HFF-Myc (cell line): ENCODE measurements around the gene SLC7A6OS.

Source experiments
- DNase-seq: peaks from one replicate; pipeline ENCODE4 v3.0.0-alpha.2; 2011; ENCODE audit warnings: low read depth; ENCODE audit errors: extremely low read depth
- H3K4me3 ChIP-seq: replicated peaks from 2 replicates; pipeline ENCODE4 v1.5.1; 2011; ENCODE audit warnings: low read depth, mild to moderate bottlenecking, control low read depth, low read length
- TF ChIP-seq, protein P1 (sequence below): IDR thresholded peaks from 2 replicates; pipeline ENCODE4 v1.5.1; 2012; ENCODE audit warnings: mild to moderate bottlenecking, low read depth, low read length, control low read depth; ENCODE audit errors: missing control alignments

Gene SLC7A6OS

DNA sequence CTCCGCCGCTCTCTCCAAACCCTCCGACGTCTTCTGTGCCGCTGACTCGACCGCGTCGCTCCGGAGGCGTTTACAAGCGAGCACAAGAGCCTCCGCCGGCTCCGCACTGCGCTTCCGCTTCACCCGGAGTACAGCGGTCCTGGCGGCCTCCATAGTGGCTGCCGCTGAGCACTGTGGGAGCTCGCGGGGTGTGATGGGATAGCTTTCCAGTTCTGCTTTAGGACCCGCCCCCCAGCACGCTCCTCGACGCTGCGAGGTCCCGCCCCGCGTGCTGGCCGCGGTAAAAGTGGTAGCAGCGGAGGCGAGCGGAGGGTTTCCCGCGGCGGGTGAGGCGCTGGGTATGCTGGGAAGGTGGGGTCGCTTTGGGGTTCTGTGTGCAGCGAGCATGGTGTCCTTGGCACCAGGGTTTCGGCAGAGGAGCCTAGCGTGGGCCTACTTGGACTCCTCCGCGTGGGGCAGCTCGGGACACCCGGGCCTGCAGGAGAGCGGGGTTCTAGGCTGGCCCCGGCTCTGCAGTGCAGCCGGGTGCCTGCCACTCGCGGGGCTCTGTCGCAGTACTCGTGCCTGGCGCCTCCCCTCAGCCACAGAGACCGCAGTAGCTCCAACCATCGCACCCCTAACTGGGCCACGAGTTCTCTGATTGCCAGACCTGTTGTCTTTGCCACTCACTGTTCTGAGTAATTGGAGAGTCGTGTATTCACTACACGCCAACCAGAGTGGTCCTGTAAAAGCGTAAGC, at the start of gene SLC7A6OS, which contains the start of gene PRMT7:
SLC7A6OS (minus strand) TSS at position 173 of the 738 bp plus-strand sequence; CDS start at position 153, 20 bp downstream.
PRMT7 (plus strand) TSS at position 246 of the 738 bp plus-strand sequence. CDS start 4,961 bp downstream, outside the sequence.
- TF ChIP-seq, protein P1, sequence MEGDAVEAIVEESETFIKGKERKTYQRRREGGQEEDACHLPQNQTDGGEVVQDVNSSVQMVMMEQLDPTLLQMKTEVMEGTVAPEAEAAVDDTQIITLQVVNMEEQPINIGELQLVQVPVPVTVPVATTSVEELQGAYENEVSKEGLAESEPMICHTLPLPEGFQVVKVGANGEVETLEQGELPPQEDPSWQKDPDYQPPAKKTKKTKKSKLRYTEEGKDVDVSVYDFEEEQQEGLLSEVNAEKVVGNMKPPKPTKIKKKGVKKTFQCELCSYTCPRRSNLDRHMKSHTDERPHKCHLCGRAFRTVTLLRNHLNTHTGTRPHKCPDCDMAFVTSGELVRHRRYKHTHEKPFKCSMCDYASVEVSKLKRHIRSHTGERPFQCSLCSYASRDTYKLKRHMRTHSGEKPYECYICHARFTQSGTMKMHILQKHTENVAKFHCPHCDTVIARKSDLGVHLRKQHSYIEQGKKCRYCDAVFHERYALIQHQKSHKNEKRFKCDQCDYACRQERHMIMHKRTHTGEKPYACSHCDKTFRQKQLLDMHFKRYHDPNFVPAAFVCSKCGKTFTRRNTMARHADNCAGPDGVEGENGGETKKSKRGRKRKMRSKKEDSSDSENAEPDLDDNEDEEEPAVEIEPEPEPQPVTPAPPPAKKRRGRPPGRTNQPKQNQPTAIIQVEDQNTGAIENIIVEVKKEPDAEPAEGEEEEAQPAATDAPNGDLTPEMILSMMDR = no peak
- H3K4me3 ChIP-seq = peak within 1 kb of the TSS; percentile 85
- DNase-seq = peak; percentile 71

DNA sequence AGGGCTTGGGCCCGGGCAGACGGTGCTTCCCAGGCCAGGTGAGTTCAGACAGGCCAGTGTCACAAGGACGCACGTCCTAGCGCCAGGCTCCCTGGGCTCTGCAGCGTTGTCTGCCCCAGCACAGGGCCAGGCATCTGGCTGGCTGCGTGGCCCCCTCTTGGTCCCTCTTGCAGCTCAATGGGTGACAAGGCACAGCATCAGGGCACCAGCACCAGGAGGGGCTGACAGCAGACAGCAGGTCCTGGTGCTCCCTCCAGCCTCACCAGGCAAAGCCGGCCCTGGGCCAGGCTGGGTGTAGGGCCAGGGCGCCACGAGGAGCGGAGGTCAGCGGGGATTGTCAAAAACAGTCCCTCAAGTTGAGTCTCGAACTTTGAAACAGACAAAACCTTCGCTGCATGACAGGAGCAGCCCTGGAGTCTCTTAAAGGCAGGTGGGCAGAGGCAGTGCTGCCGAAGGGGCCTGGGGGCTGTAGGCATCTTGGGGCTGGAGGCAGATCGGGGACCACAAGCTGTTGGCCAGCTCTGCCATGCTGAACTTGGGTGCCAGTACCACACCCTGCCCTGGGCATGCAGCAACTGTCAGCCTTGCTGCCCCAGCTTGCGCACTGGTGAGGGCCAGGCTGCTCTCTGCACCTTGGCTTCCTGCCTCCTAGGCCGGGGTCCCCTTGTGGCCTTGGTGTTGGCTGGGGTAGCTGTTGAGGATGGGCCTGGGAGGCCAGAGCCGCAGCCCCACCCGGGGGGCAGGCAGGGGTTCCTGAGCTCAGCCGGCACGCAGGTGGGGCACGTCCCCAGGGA, 48.8 kb upstream of the SLC7A6OS start:
- DNase-seq = no peak
- no peak overlapping the region for H3K4me3 ChIP-seq
- TF ChIP-seq, protein P1 = no peak

DNA sequence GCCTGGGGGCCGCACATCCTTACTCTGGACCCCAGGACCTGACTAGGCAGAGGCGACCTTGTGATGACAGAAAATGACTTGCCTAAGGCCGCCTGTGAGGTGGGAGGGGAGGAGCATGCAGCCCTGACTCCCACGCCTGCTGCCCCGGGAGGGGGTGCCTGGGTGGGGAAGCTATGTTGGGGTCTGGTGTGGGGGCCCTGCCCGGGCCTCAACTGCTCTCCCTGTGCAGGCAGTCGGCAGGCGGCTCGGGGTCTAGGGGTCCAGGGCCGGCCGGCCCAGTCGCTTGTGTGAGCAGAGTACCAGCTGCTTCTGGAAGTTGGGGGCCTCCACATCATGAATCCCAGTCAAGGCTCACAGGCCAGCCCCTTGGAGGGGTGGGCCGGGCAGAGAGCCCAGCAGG, 48.2 kb upstream of the SLC7A6OS start:
- no peak overlapping the region for H3K4me3 ChIP-seq
- TF ChIP-seq, protein P1 = no peak
- DNase-seq = no peak

DNA sequence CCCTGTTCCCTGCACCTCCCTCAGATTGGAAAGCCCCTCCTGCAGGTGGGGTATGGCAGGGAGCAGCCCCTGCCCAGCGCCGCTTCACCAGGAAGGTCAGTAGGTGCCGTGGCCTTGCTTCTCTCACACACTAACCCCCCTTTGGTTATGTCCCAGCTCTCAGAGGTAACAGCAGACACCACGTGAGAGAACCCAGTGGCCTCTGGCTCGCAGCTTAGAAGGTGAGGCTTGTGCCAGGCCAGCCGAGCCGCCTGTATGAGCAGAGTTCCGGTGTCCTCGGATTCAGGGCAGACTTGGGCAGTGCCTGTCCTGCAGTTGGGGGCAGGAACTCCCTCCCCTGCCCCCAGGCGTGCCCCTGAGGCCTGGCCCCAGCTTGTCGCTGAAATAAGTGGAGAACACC, 47.2 kb upstream of the SLC7A6OS start:
- no peak for DNase-seq
- no peak overlapping the region for H3K4me3 ChIP-seq
- TF ChIP-seq, protein P1 = no peak

DNA sequence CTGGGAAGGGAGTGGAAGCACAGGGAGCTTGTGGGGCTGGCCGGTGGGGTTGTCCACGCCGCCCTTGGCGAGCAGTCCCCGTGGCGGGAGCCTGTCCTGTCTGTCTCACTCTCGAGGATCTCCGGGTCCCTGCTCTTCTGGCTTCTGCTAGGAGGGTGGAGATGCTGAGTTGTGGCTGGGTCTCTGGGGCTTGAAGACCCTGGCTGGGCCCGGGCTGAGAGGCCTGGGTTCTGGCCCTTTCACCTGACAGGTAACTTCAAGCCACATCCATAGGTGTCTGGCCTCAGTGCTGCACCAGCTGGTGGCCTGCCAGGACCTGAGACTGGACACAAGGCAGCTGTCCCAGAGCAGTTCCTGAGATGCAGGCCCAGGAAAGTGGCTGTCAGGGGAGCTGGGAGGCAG, 46.8 kb upstream of the SLC7A6OS start:
- DNase-seq = no peak
- H3K4me3 ChIP-seq = no peak overlapping the region
- TF ChIP-seq, protein P1 = no peak

DNA sequence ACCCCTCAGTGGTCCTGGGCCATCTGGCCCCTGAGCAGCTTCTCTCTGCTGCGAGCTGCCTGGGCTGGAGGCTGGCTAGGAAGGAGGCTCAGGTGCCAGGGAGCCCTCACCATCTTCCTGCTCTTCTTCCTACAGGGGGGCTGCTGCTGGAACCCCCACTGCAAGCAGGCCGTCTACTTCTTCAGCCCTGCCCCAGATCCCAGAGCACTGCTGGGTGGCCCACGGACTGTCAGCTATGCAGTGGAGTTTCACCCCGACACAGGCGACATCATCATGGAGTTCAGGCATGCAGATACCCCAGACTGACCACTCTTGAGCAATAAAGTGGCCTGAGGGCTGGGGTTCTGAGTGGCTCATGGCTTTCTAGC, 46.2 kb upstream of the SLC7A6OS start:
- DNase-seq = no peak
- TF ChIP-seq, protein P1 = no peak

More for the DNA sequence above, 46.2 kb upstream of the SLC7A6OS start:
- H3K4me3 ChIP-seq = no peak overlapping the region
